Activated T-helper 1 cell treated with Interleukin-2 at 50 U/mL for 16 hours (primary cell): ENCODE measurements around the gene IGFL4.
"Not testable (repeated sequence)": the region's sequence is repeated elsewhere in the genome, so short reads cannot be mapped to it uniquely, and the experiment has no call there.

Experiments
- DNase-seq: peaks from one replicate; pipeline ENCODE4 v3.0.0-alpha.2; 2020; ENCODE audit warnings: low read depth

The IGFL4 gene

GRCh38 chr19:46040952-46041500 lies at the start of gene IGFL4:
Gene IGFL4, minus strand, starts transcription at chr19:46041002. Its CDS starts 40 bp downstream, at chr19:46040962.
- no peak for DNase-seq

DNA sequence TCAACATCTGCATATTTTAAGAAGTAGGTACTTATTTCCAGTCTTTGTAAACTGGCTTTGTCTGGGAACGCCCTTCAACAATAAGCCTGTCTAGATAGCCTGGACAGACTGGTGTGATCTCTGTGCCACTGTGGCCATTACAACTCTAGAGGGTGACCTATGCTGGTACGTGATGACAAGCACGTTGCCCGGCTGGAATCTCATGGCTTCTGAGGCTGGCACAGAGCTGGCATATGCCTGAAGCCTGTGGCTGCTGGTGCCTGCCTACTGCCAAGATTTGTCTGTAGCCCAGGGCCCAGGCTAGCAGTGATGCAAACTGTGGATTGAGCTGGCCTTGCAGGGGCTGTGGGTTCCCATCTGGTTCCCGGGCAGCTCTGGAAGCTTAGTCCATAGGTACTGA lies 49.6 kb upstream of the IGFL4 start:
- DNase-seq = no peak

DNA sequence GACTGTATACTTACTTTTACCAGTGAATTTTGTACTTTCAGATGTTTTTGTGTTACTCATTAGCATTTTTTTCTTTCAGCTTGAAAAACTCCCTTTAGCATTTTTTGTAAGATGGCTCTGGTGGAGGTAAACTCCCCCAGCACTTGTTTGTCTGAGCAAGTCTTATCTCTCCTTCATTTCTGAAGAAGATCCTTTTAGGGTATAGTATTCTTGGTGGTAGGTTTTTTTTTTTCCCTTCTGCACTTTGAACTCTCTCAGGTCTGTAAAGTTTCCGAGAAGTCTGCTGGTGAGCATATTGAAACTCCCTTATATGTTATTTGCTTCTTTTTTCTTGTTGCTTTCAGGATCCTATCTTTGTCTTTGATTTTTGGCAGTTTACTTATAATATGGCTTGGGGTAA lies 48.6 kb upstream of the IGFL4 start:
- DNase-seq = no peak

DNA sequence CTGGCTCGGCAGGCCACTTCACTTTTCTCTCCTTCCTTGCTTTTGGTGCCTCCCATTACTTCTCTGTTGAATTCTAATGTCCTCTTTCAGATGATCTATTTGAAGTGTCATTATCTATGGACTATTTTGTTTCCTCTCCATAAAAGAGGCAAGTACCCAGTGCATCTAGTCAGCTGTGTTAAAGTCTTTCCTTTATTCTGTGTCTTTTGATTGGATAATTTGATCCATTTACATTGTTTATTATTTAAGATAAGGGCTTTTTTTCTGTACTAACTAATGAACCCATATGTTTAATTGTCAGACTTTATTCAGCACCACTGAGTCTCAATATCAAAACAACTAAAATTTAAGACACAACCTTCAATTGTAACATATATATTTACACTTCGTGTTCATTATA lies 47.3 kb upstream of the IGFL4 start:
- no peak for DNase-seq

DNA sequence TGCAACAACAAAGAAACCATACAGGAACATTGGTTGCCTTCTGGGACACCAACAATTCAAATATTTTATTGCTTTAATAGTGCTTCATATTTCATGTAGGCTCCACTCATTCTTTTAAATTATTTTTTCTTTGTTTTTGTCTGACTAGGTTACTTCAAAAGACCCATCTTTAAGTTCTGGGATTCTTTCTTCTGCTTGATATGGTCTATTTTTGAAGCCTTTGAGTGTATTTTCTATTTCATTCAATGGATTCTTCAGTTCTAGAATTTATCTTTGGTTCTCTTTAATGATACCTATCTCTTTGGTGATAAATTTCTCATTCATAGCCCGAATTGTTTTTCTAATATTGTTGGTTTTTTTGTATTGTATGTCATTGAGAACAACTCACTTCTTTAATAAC lies 45.1 kb upstream of the IGFL4 start:
- DNase-seq = no peak

DNA sequence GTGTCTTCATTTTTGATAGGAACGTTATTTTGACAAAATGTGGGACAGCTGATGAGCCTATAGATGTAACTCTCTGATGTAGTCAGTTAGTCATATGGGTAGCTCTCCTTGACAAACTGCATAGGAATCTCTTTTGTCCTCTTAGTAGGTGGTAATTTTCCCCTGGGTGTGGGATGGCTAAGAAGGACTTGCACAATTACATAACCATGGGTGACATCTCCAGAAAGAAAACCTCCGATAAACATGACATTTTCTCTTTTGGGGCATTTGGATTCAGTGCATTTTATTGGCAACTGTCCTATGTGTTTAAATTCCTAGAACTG lies 41.9 kb upstream of the IGFL4 start:
- no peak for DNase-seq

DNA sequence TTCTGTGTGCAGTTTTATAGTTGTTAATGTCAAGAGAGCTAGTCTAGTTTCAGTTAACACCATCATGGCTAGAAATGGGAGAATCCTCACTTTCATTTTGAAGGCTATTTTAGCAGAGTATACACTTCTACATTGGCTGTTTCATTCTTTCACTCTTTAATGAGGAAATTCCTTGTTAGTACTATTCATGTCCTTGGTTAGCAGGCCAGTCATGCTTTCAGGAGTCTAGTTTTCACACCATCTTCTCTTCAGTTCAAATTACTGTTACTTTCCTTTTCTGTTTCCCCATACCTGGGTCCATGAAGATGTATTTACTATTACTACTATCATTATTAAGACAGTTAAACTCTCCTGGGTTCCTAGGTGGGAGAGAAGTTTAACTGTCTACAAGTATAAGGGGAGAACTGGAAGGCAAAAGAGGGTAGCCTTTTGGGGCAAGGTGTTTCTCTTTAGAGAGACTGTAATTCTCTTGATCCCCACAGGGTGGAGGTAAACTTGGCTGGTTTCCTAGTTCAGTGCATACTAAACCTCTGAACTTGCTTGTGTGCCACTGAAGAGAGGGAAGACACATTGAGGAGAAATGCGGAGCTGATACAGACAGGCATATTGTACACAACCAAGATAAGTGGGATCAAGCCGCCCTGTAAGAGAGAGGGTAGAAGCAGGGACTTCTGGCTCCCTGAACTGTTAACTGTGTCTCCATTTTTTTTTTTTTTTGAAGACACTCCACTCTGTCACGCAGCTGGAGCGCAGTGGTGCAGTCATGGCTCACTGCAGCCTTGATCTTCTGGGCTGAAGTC lies 41.3 kb upstream of the IGFL4 start:
- no peak for DNase-seq

- no peak for DNase-seq
Observed at GRCh38 chr19:46080561-46080960, 39.8 kb upstream of the IGFL4 start.

- no peak for DNase-seq
Observed at GRCh38 chr19:46079576-46079975, 38.8 kb upstream of the IGFL4 start.

GRCh38 chr19:46078573-46079332 lies 38.0 kb upstream of the IGFL4 start:
- not testable (repeated sequence) for DNase-seq

DNA sequence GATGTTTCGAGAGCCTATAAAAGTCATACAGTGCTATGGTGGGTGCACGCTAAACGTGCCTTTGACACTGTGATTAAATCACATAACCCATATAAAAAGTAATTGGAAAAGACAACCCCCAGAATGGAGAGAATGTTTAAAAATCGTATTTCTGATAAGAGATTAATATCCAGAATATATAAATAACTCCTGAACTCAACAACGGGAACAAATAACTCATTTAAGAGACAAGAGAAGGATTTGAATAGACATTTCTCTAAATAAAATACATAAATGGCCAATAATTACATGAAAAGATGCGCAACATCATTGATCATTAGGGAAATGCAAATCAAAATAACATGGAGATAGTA lies 37.0 kb upstream of the IGFL4 start:
- DNase-seq = no peak

- DNase-seq = no peak
Observed at GRCh38 chr19:46076951-46077814, 36.4 kb upstream of the IGFL4 start.

- no peak for DNase-seq
Observed at GRCh38 chr19:46076031-46076880, 35.5 kb upstream of the IGFL4 start.

GRCh38 chr19:46073268-46073922 lies 32.6 kb upstream of the IGFL4 start:
- no peak for DNase-seq

- no peak for DNase-seq
Observed at GRCh38 chr19:46069806-46070341, 29.1 kb upstream of the IGFL4 start.

- DNase-seq = no peak
Observed at GRCh38 chr19:46068345-46069258, 27.8 kb upstream of the IGFL4 start.

DNA sequence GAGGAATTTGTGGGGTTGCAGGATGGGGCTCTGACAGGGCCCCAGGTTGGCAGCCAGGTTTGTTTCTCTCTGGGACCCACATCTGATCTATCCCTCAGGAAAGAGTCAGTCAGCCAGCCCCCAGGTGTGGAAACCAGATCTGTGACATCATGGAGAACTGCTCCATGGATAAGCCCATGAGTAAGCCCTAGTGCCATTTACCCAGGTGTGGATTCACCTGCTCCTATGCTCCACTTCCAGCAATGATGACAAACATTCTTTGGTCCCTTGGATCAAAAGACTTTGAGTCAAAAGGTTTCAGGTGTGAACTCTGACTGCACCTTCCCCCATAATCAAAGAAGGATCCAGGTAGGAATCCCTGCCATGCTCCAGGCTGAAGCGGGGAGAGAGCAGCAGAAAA lies 26.9 kb upstream of the IGFL4 start:
- DNase-seq = no peak

GRCh38 chr19:46066471-46066870 lies 25.7 kb upstream of the IGFL4 start:
- no peak for DNase-seq

GRCh38 chr19:46065486-46066071 lies 24.8 kb upstream of the IGFL4 start:
- no peak for DNase-seq
